Mesendoderm (in vitro differentiated cells): ENCODE measurements around the gene TMEM219.

Source experiments
- DNase-seq: peaks from one replicate; pipeline ENCODE4 v3.0.0; 2013
- H2AK5ac ChIP-seq: 2 replicates; pipeline ENCODE4 v1.6.1; 2013; ENCODE audit warnings: low read length, inconsistent platforms
- H2BK120ac ChIP-seq: 2 replicates; pipeline ENCODE4 v1.6.1; 2013; ENCODE audit warnings: low read depth, mild to moderate bottlenecking, low read length, moderate library complexity, mixed read lengths
- H2BK15ac ChIP-seq: replicated peaks from 2 replicates; pipeline ENCODE4 v1.6.1; 2013; ENCODE audit warnings: low read depth, mild to moderate bottlenecking, moderate library complexity
- H2BK5ac ChIP-seq: 2 replicates; pipeline ENCODE4 v1.6.1; 2013; ENCODE audit warnings: low read length, inconsistent platforms
- H3K18ac ChIP-seq: 2 replicates; pipeline ENCODE4 v1.6.1; 2013; ENCODE audit warnings: mild to moderate bottlenecking, low read length, mixed read lengths
- H3K23ac ChIP-seq: one replicate; pipeline ENCODE4 v1.6.1; 2013; ENCODE audit warnings: low read length
- H3K27ac ChIP-seq: 2 replicates; pipeline ENCODE4 v1.5.1; 2013; ENCODE audit warnings: low read depth, mild to moderate bottlenecking, inconsistent platforms, low read length, moderate library complexity
- H3K27me3 ChIP-seq: 2 replicates; pipeline ENCODE4 v1.6.1; 2013; ENCODE audit warnings: low read length, control low read depth, mild to moderate bottlenecking, inconsistent platforms; ENCODE audit not compliant: insufficient read depth, poor library complexity
- H3K36me3 ChIP-seq: 2 replicates; pipeline ENCODE4 v1.6.1; 2013; ENCODE audit warnings: low read length, inconsistent platforms; ENCODE audit not compliant: control insufficient read depth, insufficient read depth
- H3K4ac ChIP-seq: one replicate; pipeline ENCODE4 v1.6.1; 2013; ENCODE audit warnings: low read depth, mild to moderate bottlenecking, low read length, moderate library complexity
- H3K4me1 ChIP-seq: 2 replicates; pipeline ENCODE4 v1.6.1; 2013; ENCODE audit warnings: low read depth, low read length, inconsistent platforms; ENCODE audit not compliant: control insufficient read depth
- H3K4me2 ChIP-seq: 2 replicates; pipeline ENCODE4 v1.6.1; 2013; ENCODE audit warnings: low read length
- H3K4me3 ChIP-seq: 2 replicates; pipeline ENCODE4 v1.5.1; 2013; ENCODE audit warnings: mild to moderate bottlenecking, low read length
- H3K56ac ChIP-seq: one replicate; pipeline ENCODE4 v1.6.1; 2013; ENCODE audit warnings: low read length
- H3K79me1 ChIP-seq: 2 replicates; pipeline ENCODE4 v1.6.1; 2013; ENCODE audit warnings: low read length, inconsistent platforms
- H3K79me2 ChIP-seq: 2 replicates; pipeline ENCODE4 v1.6.1; 2013; ENCODE audit warnings: mild to moderate bottlenecking, low read length; ENCODE audit not compliant: control insufficient read depth, insufficient read depth
- H3K9ac ChIP-seq: 2 replicates; pipeline ENCODE4 v1.6.1; 2013; ENCODE audit warnings: low read length, inconsistent platforms
- H4K5ac ChIP-seq: one replicate; pipeline ENCODE4 v1.6.1; 2013; ENCODE audit warnings: low read length
- H4K8ac ChIP-seq: one replicate; pipeline ENCODE4 v1.6.1; 2013; ENCODE audit warnings: low read depth, mild to moderate bottlenecking, control low read depth, low read length, moderate library complexity
- WGBS: extraction: QIAGEN DNeasy Blood & Tissue Kit; methylation state at CpG from one replicate; pipeline ENCODE4 v1.1.7; 2013; ENCODE audit warnings: low lambda C conversion rate, missing lambda C conversion rate; ENCODE audit not compliant: insufficient coverage; ENCODE audit errors: extremely low coverage; 5-methylcytosine and 5-hydroxymethylcytosine counted together

Gene TMEM219

GRCh38 chr16:29943846-29944799 lies 17.8 kb upstream of the TMEM219 start:
- H3K18ac ChIP-seq = no peak overlapping the region
- H4K8ac ChIP-seq = no peak overlapping the region
- no peaks in the 10 kb centered on the region for H3K79me2 ChIP-seq
- no peaks in the 10 kb centered on the region for H3K79me1 ChIP-seq
- H2AK5ac ChIP-seq = no peak overlapping the region
- H3K27me3 ChIP-seq = no peaks in the 10 kb centered on the region
- peak overlapping the region; percentile 25 for H3K56ac ChIP-seq
- no peaks in the 10 kb centered on the region for H3K4me1 ChIP-seq
- WGBS = no CpG with 5 or more reads among the region's 11 CpGs
- H3K27ac ChIP-seq = peak overlapping the region; percentile 35
- H3K4me3 ChIP-seq = no peak overlapping the region
- peak overlapping the region; percentile 8 for H3K9ac ChIP-seq
- no peak overlapping the region for H2BK5ac ChIP-seq
- DNase-seq = peak; percentile 99
- H3K4me2 ChIP-seq = no peak overlapping the region
- no peaks in the 10 kb centered on the region for H3K36me3 ChIP-seq
- no peak overlapping the region for H3K4ac ChIP-seq
- no peak overlapping the region for H2BK15ac ChIP-seq
- H2BK120ac ChIP-seq = no peak overlapping the region
- no peak overlapping the region for H3K23ac ChIP-seq
- H4K5ac ChIP-seq = no peak overlapping the region

- H3K4me2 ChIP-seq = no peak overlapping the region
- no CpG with 5 or more reads among the region's 2 CpGs for WGBS
- H3K23ac ChIP-seq = no peak overlapping the region
- H3K27me3 ChIP-seq = no peaks in the 10 kb centered on the region
- no peak overlapping the region for H2AK5ac ChIP-seq
- no peak overlapping the region for H3K4me3 ChIP-seq
- H3K79me2 ChIP-seq = no peaks in the 10 kb centered on the region
- H3K9ac ChIP-seq = no peak overlapping the region
- H3K27ac ChIP-seq = no peak overlapping the region
- no peak overlapping the region for H2BK5ac ChIP-seq
- H3K36me3 ChIP-seq = no peaks in the 10 kb centered on the region
- no peak for DNase-seq
- H3K56ac ChIP-seq = no peak overlapping the region
- H3K79me1 ChIP-seq = no peaks in the 10 kb centered on the region
- no peak overlapping the region for H4K8ac ChIP-seq
- no peak overlapping the region for H2BK120ac ChIP-seq
- H4K5ac ChIP-seq = no peak overlapping the region
- no peak overlapping the region for H2BK15ac ChIP-seq
- H3K18ac ChIP-seq = no peak overlapping the region
- no peak overlapping the region for H3K4ac ChIP-seq
- H3K4me1 ChIP-seq = no peaks in the 10 kb centered on the region
Measured at GRCh38 chr16:29947897-29948296, 14.0 kb upstream of the TMEM219 start.

DNA sequence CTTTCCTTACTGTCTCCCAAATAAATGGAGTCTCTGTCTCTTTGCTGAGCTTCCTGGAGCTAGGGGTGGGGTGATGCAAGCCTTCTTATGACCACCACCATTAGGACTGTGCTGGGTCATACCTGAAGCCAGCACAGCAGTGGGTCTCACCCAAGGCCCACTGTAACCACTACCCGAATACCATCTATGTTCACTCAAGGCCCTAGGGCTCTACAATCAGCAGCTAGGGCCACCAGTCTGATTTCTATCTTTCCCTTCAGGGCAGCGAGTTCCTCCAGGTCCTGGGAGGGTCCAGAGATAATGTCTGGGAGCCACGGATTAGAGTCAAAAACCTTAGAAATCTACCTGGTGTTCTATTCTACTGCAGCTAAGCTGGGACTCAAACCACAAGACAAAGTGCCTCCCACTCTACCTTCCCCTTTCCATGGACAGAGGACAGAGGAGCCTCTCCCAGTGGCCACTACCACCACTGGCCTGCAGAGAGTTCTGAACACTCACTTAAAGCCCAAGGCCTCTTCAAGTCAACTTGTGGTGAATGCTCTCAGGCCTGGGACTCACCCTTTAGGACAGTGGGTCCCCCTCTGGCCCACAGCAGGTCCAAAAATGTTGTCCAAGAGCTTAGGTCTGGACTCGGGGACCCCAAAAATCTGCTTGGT lies 10.9 kb upstream of the TMEM219 start:
- Histone ChIP-seq H3K27me3 (no peaks in the 10 kb centered on the region), H4K8ac (no peak overlapping the region), H3K4me2 (no peak overlapping the region), H3K4ac (no peak overlapping the region), H3K23ac (no peak overlapping the region), H3K79me2 (no peaks in the 10 kb centered on the region), H3K4me1 (no peaks in the 10 kb centered on the region), H3K18ac (no peak overlapping the region), H3K4me3 (no peak overlapping the region), H2BK120ac (no peak overlapping the region), H3K79me1 (no peaks in the 10 kb centered on the region), H3K9ac (no peak overlapping the region), H2BK5ac (no peak overlapping the region), H4K5ac (no peak overlapping the region), H3K56ac (no peak overlapping the region), H3K36me3 (no peaks in the 10 kb centered on the region), H2AK5ac (no peak overlapping the region), H3K27ac (no peak overlapping the region), H2BK15ac (no peak overlapping the region)
- WGBS = no CpG with 5 or more reads among the region's 4 CpGs
- no peak for DNase-seq

GRCh38 chr16:29951625-29952365 lies 10.1 kb upstream of the TMEM219 start:
- no peak overlapping the region for H3K27ac ChIP-seq
- WGBS = no CpG with 5 or more reads among the region's 8 CpGs
- peak; percentile 18 for DNase-seq

DNA sequence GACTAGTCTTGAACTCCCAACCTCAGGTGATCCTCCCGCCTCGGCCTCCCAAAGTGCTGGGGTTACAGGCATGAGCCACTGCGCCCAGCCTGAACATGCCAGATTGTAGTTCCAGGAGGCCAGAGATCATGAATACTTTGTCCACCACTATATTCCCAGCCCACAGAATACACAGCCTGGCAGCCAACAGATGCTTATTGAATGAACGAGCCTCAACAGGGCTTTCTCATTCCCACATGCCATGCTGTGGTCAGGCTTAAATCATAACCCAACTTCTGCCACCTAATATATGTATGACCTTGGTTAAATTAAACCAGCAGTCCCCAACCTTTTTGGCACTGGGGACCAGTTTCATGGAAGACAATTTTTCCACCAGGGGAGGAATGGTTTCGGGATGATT lies 3.1 kb upstream of the TMEM219 start:
- no peaks in the 10 kb centered on the region for H3K79me2 ChIP-seq
- no peak overlapping the region for H3K23ac ChIP-seq
- H3K9ac ChIP-seq = no peak overlapping the region
- no peak overlapping the region for H3K27ac ChIP-seq
- no peak overlapping the region for H2BK120ac ChIP-seq
- H3K4me1 ChIP-seq = peaks cover 5% of the 10 kb centered on the region
- H3K36me3 ChIP-seq = no peaks in the 10 kb centered on the region
- no peaks in the 10 kb centered on the region for H3K79me1 ChIP-seq
- H3K4ac ChIP-seq = no peak overlapping the region
- H3K4me3 ChIP-seq = no peak overlapping the region
- H4K8ac ChIP-seq = no peak overlapping the region
- no peak overlapping the region for H3K18ac ChIP-seq
- no CpG with 5 or more reads among the region's 5 CpGs for WGBS
- no peak overlapping the region for H2BK15ac ChIP-seq
- H3K4me2 ChIP-seq = no peak overlapping the region
- no peaks in the 10 kb centered on the region for H3K27me3 ChIP-seq
- DNase-seq = no peak
- H2BK5ac ChIP-seq = no peak overlapping the region
- H2AK5ac ChIP-seq = no peak overlapping the region
- no peak overlapping the region for H3K56ac ChIP-seq
- H4K5ac ChIP-seq = no peak overlapping the region

More at GRCh38 chr16:29951625-29952365, 10.1 kb upstream of the TMEM219 start:
- Histone ChIP-seq H3K4me2 (no peak overlapping the region), H3K4me1 (no peaks in the 10 kb centered on the region), H4K5ac (no peak overlapping the region), H3K36me3 (no peaks in the 10 kb centered on the region), H3K79me2 (no peaks in the 10 kb centered on the region), H2BK5ac (no peak overlapping the region), H3K79me1 (no peaks in the 10 kb centered on the region), H2BK15ac (no peak overlapping the region), H3K9ac (no peak overlapping the region), H4K8ac (no peak overlapping the region), H3K27me3 (no peaks in the 10 kb centered on the region), H3K23ac (no peak overlapping the region), H2AK5ac (no peak overlapping the region), H2BK120ac (no peak overlapping the region), H3K4me3 (no peak overlapping the region), H3K4ac (no peak overlapping the region), H3K18ac (no peak overlapping the region), H3K56ac (no peak overlapping the region)
